ENCODE results near the gene LRRC39.

Gene LRRC39

GRCh38 chr1:100145116-100145515 lies 32.9 kb downstream of the LRRC39 start:
- no peaks in the 10 kb centered on the region for H3K27me3 Mint-ChIP-seq (ENCODE audit: low read depth, poor library complexity)
- H3K4me3 Mint-ChIP-seq: no peak overlapping the region
- peaks cover 58% of the 10 kb centered on the region for H3K36me3 Mint-ChIP-seq (ENCODE audit: low read depth)
- no peaks in the 10 kb centered on the region for H3K4me1 Mint-ChIP-seq
- H3K9me3 Mint-ChIP-seq: no peaks in the 10 kb centered on the region
- H3K27ac Mint-ChIP-seq: no peak overlapping the region
- DNase-seq: no peak
- no peak for TF ChIP-seq CTCF (IDR thresholded peaks at IDR 0.05)

GRCh38 chr1:100142343-100142742 lies 35.7 kb downstream of the LRRC39 start:
- Mint-ChIP-seq H3K9me3 (no peaks in the 10 kb centered on the region), H3K4me1 (no peaks in the 10 kb centered on the region), H3K36me3 (ENCODE audit: low read depth) (peaks cover 66% of the 10 kb centered on the region), H3K27ac (no peak overlapping the region), H3K27me3 (ENCODE audit: low read depth, poor library complexity) (no peaks in the 10 kb centered on the region), H3K4me3 (no peak overlapping the region)
- no peak for TF ChIP-seq CTCF (IDR thresholded peaks at IDR 0.05)
- DNase-seq: no peak

GRCh38 chr1:100141192-100141591 lies 36.9 kb downstream of the LRRC39 start:
- no peak for DNase-seq
- H3K27ac Mint-ChIP-seq: no peak overlapping the region
- TF ChIP-seq CTCF (IDR thresholded peaks at IDR 0.05): no peak
- no peaks in the 10 kb centered on the region for H3K27me3 Mint-ChIP-seq (ENCODE audit: low read depth, poor library complexity)
- no peaks in the 10 kb centered on the region for H3K9me3 Mint-ChIP-seq
- H3K4me1 Mint-ChIP-seq: no peaks in the 10 kb centered on the region
- H3K36me3 Mint-ChIP-seq (ENCODE audit: low read depth): peaks cover 63% of the 10 kb centered on the region
- no peak overlapping the region for H3K4me3 Mint-ChIP-seq

- Mint-ChIP-seq H3K27me3 (ENCODE audit: low read depth, poor library complexity) (no peaks in the 10 kb centered on the region), H3K4me3 (no peak overlapping the region), H3K9me3 (no peaks in the 10 kb centered on the region), H3K4me1 (peaks cover 22% of the 10 kb centered on the region), H3K27ac (no peak overlapping the region), H3K36me3 (ENCODE audit: low read depth) (peaks cover 35% of the 10 kb centered on the region)
- DNase-seq: no peak
- TF ChIP-seq CTCF (IDR thresholded peaks at IDR 0.05): no peak
Observed at GRCh38 chr1:100137602-100138001, 40.5 kb downstream of the LRRC39 start.

- no peaks in the 10 kb centered on the region for H3K27me3 Mint-ChIP-seq (ENCODE audit: low read depth, poor library complexity)
- DNase-seq: no peak
- H3K9me3 Mint-ChIP-seq: no peaks in the 10 kb centered on the region
- peak overlapping the region; percentile 100 for H3K4me3 Mint-ChIP-seq
- no peak for TF ChIP-seq CTCF (IDR thresholded peaks at IDR 0.05)
- peaks cover 16% of the 10 kb centered on the region for H3K36me3 Mint-ChIP-seq (ENCODE audit: low read depth)
- H3K27ac Mint-ChIP-seq: no peak overlapping the region
- H3K4me1 Mint-ChIP-seq: peaks cover 35% of the 10 kb centered on the region
Observed at GRCh38 chr1:100134872-100135271, 43.2 kb downstream of the LRRC39 start.

GRCh38 chr1:100132566-100133477 lies 45.2 kb downstream of the LRRC39 start, which contains the start of the genes SASS6 and TRMT13:
TSS of gene SASS6 (minus strand) at chr1:100132930. CDS start at chr1:100132814, 116 bp downstream.
TSS of gene TRMT13 (plus strand) at chr1:100133163. CDS start at chr1:100133169, 6 bp downstream.
- no peaks in the 10 kb centered on the region for H3K27me3 Mint-ChIP-seq (ENCODE audit: low read depth, poor library complexity)
- peak; percentile 88 for DNase-seq
- no peak for TF ChIP-seq CTCF (IDR thresholded peaks at IDR 0.05)
- peaks cover 4% of the 10 kb centered on the region for H3K36me3 Mint-ChIP-seq (ENCODE audit: low read depth)
- H3K27ac Mint-ChIP-seq: peak within 1 kb of the TSS; percentile 99
- H3K4me3 Mint-ChIP-seq: peak within 1 kb of the TSS; percentile 100
- H3K4me1 Mint-ChIP-seq: peaks cover 35% of the 10 kb centered on the region
- no peaks in the 10 kb centered on the region for H3K9me3 Mint-ChIP-seq
